ENCODE data around the gene PDLIM7. TPM values are rescaled to one million over a fixed set of nuclear protein-coding genes. Genes with fewer than 3 reads are reported as not detected.
"Not testable (repeated sequence)": the region's sequence is repeated elsewhere in the genome, so short reads cannot be mapped to it uniquely, and the experiment has no call there.

PDLIM7 gene
- total RNA-seq = 43.1 TPM
- long read RNA-seq, transcript PDLIM7-202 (13 exons, 1,689 nt) = major isoform, 8 of 24 reads
- long read RNA-seq, partial matches to known transcripts = 8 of 24 reads
- long read RNA-seq, other reads (novel, unspliced or antisense) = 8 of 24 reads

- DNase-seq (ENCODE audit: missing footprints) (peak; percentile 98), ATAC-seq (peak; percentile 90)
- intact Hi-C loops (cut with DNase I) = loop anchor here (1.0 kb wide), 2 partner anchors 41 to 71 kb away; partner anchors contain the start of gene GRK6
Observed at GRCh38 chr5:177497292-177498012, at the start of gene PDLIM7. PDLIM7 (minus strand) TSS chr5:177497604; CDS start chr5:177496512, 1,092 bp downstream.

GRCh38 chr5:177546258-177546741 lies 48.9 kb upstream of the PDLIM7 start:
- intact Hi-C loops (cut with DNase I) = no loop called here
- DNase-seq (ENCODE audit: missing footprints) (no peak), ATAC-seq (peak; percentile 82)

GRCh38 chr5:177545487-177546257 lies 48.3 kb upstream of the PDLIM7 start:
- DNase-seq (ENCODE audit: missing footprints) (no peak), ATAC-seq (peak; percentile 80)
- intact Hi-C loops (cut with DNase I) = no loop called here

GRCh38 chr5:177542816-177543465 lies 45.5 kb upstream of the PDLIM7 start:
- DNase-seq (ENCODE audit: missing footprints) = no peak
- ATAC-seq = no peak
- intact Hi-C loops (cut with DNase I) = no loop called here

- ATAC-seq = no peak
- intact Hi-C loops (cut with DNase I) = no loop called here
- no peak for DNase-seq (ENCODE audit: missing footprints)
Observed at GRCh38 chr5:177540438-177540837, 43.0 kb upstream of the PDLIM7 start.

GRCh38 chr5:177539411-177539810 lies 42.0 kb upstream of the PDLIM7 start:
- intact Hi-C loops (cut with DNase I) = no loop called here
- ATAC-seq (peak; percentile 48), DNase-seq (ENCODE audit: missing footprints) (no peak)

- intact Hi-C loops (cut with DNase I) = no loop called here
- ATAC-seq (peak; percentile 20), DNase-seq (ENCODE audit: missing footprints) (no peak)
Observed at GRCh38 chr5:177538876-177539275, 41.5 kb upstream of the PDLIM7 start.

GRCh38 chr5:177537389-177538361 lies 40.3 kb upstream of the PDLIM7 start:
- intact Hi-C loops (cut with DNase I) = no loop called here

GRCh38 chr5:177536386-177536785 lies 39.0 kb upstream of the PDLIM7 start:
- intact Hi-C loops (cut with DNase I) = no loop called here
- ATAC-seq (no peak), DNase-seq (ENCODE audit: missing footprints) (no peak)

More at GRCh38 chr5:177537389-177538361, 40.3 kb upstream of the PDLIM7 start:
- peak; percentile 80 for ATAC-seq
- no peak for DNase-seq (ENCODE audit: missing footprints)

- no peak for DNase-seq (ENCODE audit: missing footprints)
- ATAC-seq = no peak
- intact Hi-C loops (cut with DNase I) = no loop called here
Observed at GRCh38 chr5:177535125-177535524, 37.7 kb upstream of the PDLIM7 start.

- intact Hi-C loops (cut with DNase I); ATAC-seq; DNase-seq (ENCODE audit: missing footprints): not testable (repeated sequence)
Observed at GRCh38 chr5:177534433-177534832, 37.0 kb upstream of the PDLIM7 start.

GRCh38 chr5:177531209-177531940 lies 34.0 kb upstream of the PDLIM7 start:
- intact Hi-C loops (cut with DNase I) = no loop called here
- no peak for ATAC-seq
- peak; percentile 46 for DNase-seq (ENCODE audit: missing footprints)

GRCh38 chr5:177530638-177531037 lies 33.2 kb upstream of the PDLIM7 start:
- intact Hi-C loops (cut with DNase I) = no loop called here
- DNase-seq (ENCODE audit: missing footprints) = peak; percentile 31

GRCh38 chr5:177529247-177530203 lies 32.1 kb upstream of the PDLIM7 start:
- no peak for DNase-seq (ENCODE audit: missing footprints)
- ATAC-seq = no peak
- intact Hi-C loops (cut with DNase I) = no loop called here

More at GRCh38 chr5:177530638-177531037, 33.2 kb upstream of the PDLIM7 start:
- peak; percentile 38 for ATAC-seq

- ATAC-seq = no peak
- DNase-seq (ENCODE audit: missing footprints) = peak; percentile 27
- intact Hi-C loops (cut with DNase I) = no loop called here
Observed at GRCh38 chr5:177528631-177529030, 31.2 kb upstream of the PDLIM7 start.

- intact Hi-C loops (cut with DNase I) = no loop called here
- ATAC-seq (no peak), DNase-seq (ENCODE audit: missing footprints) (no peak)
Observed at GRCh38 chr5:177527595-177527994, 30.2 kb upstream of the PDLIM7 start.
